K562 (cell line): ENCODE results near the gene OR1E1. TPM values are rescaled to one million over a fixed set of nuclear protein-coding genes. Genes with fewer than 3 reads are reported as not detected.

Experiments
- ATAC-seq: fragments of 200-7000 bp; cut with Tn5 transposase; 3 replicates; pipeline ENCODE4 v1.9.1; 2020; ENCODE audit warnings: moderate library complexity
- BruUV-seq: library from RNA; stranded (reverse); fragments of 400-500 nt; replicated peaks from 2 replicates; lab custom pipeline; 2021; lab: Mats Ljungman, UMichigan
- CTCF ChIA-PET: fragments of 300-600 bp; formaldehyde crosslinking; extraction: SDS; loops from one replicate; lab custom pipeline; 2021; ENCODE audit warnings: low intra/inter-chr PET ratio; lab: Yijun Ruan, JAX
- POLR2A ChIA-PET: fragments of 300-600, 350-650 bp; sonication (Branson Sonifier 250); formaldehyde crosslinking; extraction: SDS; loops from one replicate; lab custom pipeline; 2021; ENCODE audit warnings: antibody characterized with exemption, inconsistent platforms; lab: Yijun Ruan, JAX
- DNase-seq, 4 experiments: peaks; one replicate each; pipeline versions ENCODE4 v3.0.0 to v3.0.0-alpha.2; 2011 to 2018; ENCODE audit warnings: low spot score in 3 of 4, mixed read lengths in 3 of 4; ENCODE audit errors: extremely low read depth in 1 of 4
- FAIRE-seq: peaks from 2 replicates; lab custom pipeline; 2011; peaks lifted over from hg19 to GRCh38; lab: Jason Lieb, UNC
- H2AFZ ChIP-seq: 2 replicates; pipeline ENCODE4 v1.6.0; 2011; ENCODE audit warnings: low read depth, low read length, control low read depth, inconsistent platforms
- H3K27ac ChIP-seq: fragments of 200-600 bp; 3 replicates; pipeline ENCODE4 v1.8.0; 2011; ENCODE audit warnings: low read depth, mild to moderate bottlenecking, control low read depth, inconsistent platforms, low read length, moderate library complexity, mixed read lengths; ENCODE audit errors: extremely low read depth
- H3K27me3 ChIP-seq, 2 experiments: fragments of 300-600 bp in 1 of 2; 2 replicates in 1 of 2; 3 replicates in 1 of 2; pipeline versions ENCODE4 v1.6.0 to v1.8.0; 2011; ENCODE audit warnings: inconsistent platforms in 2 of 2, low read length in 2 of 2, mild to moderate bottlenecking in 1 of 2, mixed read lengths in 1 of 2, moderate library complexity in 1 of 2; ENCODE audit not compliant: control insufficient read depth in 2 of 2, insufficient read depth in 2 of 2
- H3K36me3 ChIP-seq: fragments of 300-600 bp; 3 replicates; pipeline ENCODE4 v1.8.0; 2011; ENCODE audit warnings: mild to moderate bottlenecking, low read length, inconsistent platforms; ENCODE audit not compliant: control insufficient read depth, insufficient read depth
- H3K4me1 ChIP-seq, 2 experiments: fragments of 200-600 bp in 1 of 2; replicated peaks in 1 of 2; 2 replicates in 1 of 2; 3 replicates in 1 of 2; pipeline versions ENCODE4 v1.5.1 to v1.8.0; 2011; ENCODE audit warnings: inconsistent platforms in 2 of 2, low read length in 2 of 2, mild to moderate bottlenecking in 1 of 2, mixed read lengths in 1 of 2, moderate library complexity in 1 of 2; ENCODE audit not compliant: control insufficient read depth in 2 of 2, insufficient read depth in 2 of 2
- H3K4me2 ChIP-seq: 2 replicates; pipeline ENCODE4 v1.6.1; 2011; ENCODE audit warnings: low read length, control low read depth, inconsistent platforms, mixed read lengths; ENCODE audit not compliant: insufficient read depth
- H3K4me3 ChIP-seq: fragments of 200-600 bp; sonication (generic), shearing (Covaris generic); 2 replicates; pipeline ENCODE4 v1.5.1; 2016; ENCODE audit warnings: control low read depth, inconsistent platforms
- H3K79me2 ChIP-seq: fragments of 200-600 bp; 3 replicates; pipeline ENCODE4 v1.8.0; 2011; ENCODE audit warnings: low read length, inconsistent platforms; ENCODE audit not compliant: control insufficient read depth, insufficient read depth
- H3K9ac ChIP-seq, 2 experiments: 2 replicates each; pipeline versions ENCODE4 v1.6.0 to v1.6.1; 2011; ENCODE audit warnings: low read depth in 2 of 2, low read length in 2 of 2, control low read depth in 1 of 2, inconsistent platforms in 1 of 2, mild to moderate bottlenecking in 1 of 2, mixed read lengths in 1 of 2; ENCODE audit not compliant: insufficient read depth in 1 of 2
- H3K9me1 ChIP-seq: one replicate; pipeline ENCODE4 v1.6.0; 2011; ENCODE audit warnings: inconsistent platforms, mild to moderate bottlenecking, low read length, moderate library complexity; ENCODE audit not compliant: control insufficient read depth, insufficient read depth
- H3K9me3 ChIP-seq: replicated peaks from 2 replicates; pipeline ENCODE4 v1.5.1; 2011; ENCODE audit warnings: low read depth, low read length, inconsistent platforms; ENCODE audit not compliant: control insufficient read depth, insufficient read depth
- H4K20me1 ChIP-seq: replicated peaks from 2 replicates; pipeline ENCODE4 v1.6.1; 2011; ENCODE audit warnings: low read length, inconsistent platforms, mixed read lengths; ENCODE audit not compliant: control insufficient read depth, insufficient read depth
- CBX5 ChIP-seq: IDR thresholded peaks from 2 replicates; pipeline ENCODE4 v1.6.1; 2014; ENCODE audit warnings: low read depth, borderline replicate concordance
- CEBPZ ChIP-seq: fragments of 150-350 bp; IDR thresholded peaks from 2 replicates; pipeline ENCODE4 v1.6.1; 2014; ENCODE audit warnings: low read depth, mild to moderate bottlenecking, low read length, borderline replicate concordance
- CREB1 ChIP-seq, 2 experiments: sonication (generic) in 1 of 2; formaldehyde crosslinking in 1 of 2; IDR thresholded peaks; 2 replicates each; pipeline versions ENCODE4 v1.6.1 to v1.8.0; 2012 to 2022; ENCODE audit warnings: inconsistent platforms in 1 of 2, mild to moderate bottlenecking in 1 of 2, missing genetic modification reagents in 1 of 2, moderate library complexity in 1 of 2
- DPF2 ChIP-seq: fragments of 450-650 bp; IDR thresholded peaks from 2 replicates; pipeline ENCODE4 v1.6.1; 2016
- HDAC6 ChIP-seq: IDR thresholded peaks from 2 replicates; pipeline ENCODE4 v1.6.1; 2012; ENCODE audit warnings: low read depth, mild to moderate bottlenecking, control low read depth, inconsistent platforms, low read length, moderate library complexity
- POLR3G ChIP-seq: IDR thresholded peaks from 2 replicates; pipeline ENCODE4 v1.6.1; 2011; ENCODE audit not compliant: insufficient read length, insufficient replicate concordance; ENCODE audit errors: extremely low read depth
- WGBS: fragments of 100-300 bp; shearing (Covaris generic); methylation state at CpG from one replicate; pipeline ENCODE4 v1.1.6; 2016; ENCODE audit warnings: low coverage, mixed read lengths; ENCODE audit not compliant: insufficient coverage; ENCODE audit errors: missing lambda C conversion rate; 5-methylcytosine and 5-hydroxymethylcytosine counted together
- in situ Hi-C: fragments of 300-500 bp; cut with MboI; formaldehyde crosslinking; loops from 4 replicates; pipeline ENCODE4 v1.15.0; 2018; ENCODE audit warnings: inconsistent platforms, mixed read lengths
- intact Hi-C: fragments of 100-400 bp; cut with micrococcal nuclease; formaldehyde crosslinking; loops from 2 replicates; pipeline ENCODE4 v1.14.2; 2022
- polyA plus RNA-seq, 8 experiments: library from polyadenylated mRNA; depleted of rRNA in 4 of 8; stranded (reverse) in 5 of 8; unstranded in 3 of 8; fragments of >200 nt; fragmentation: Nextera tagmentation in 2 of 8; fragmentation: Illumina TruSeq in 1 of 8; extraction: Ambion mirVana in 2 of 8; extraction: Trizol in 1 of 8; gene quantifications; 2 replicates each; pipeline versions ENCODE4 v1.2.1 to v1.2.3, GENCODE V29; 2011 to 2014; ENCODE audit warnings: inconsistent platforms in 1 of 8, missing spikeins in 1 of 8
- total RNA-seq, 7 experiments: library from RNA; depleted of rRNA in 6 of 7; stranded (reverse); fragments of >200 nt in 6 of 7; fragmentation: Illumina TruSeq in 2 of 7; extraction: Trizol in 2 of 7; gene quantifications; 2 replicates each; pipeline versions ENCODE4 v1.2.1 to v1.2.3, GENCODE V29; 2011 to 2021; ENCODE audit warnings: low replicate concordance in 1 of 7
- TF ChIP-seq, protein P1 (sequence below): fragments of 450-650 bp; conservative IDR thresholded peaks from 2 replicates; pipeline ENCODE4 v1.6.1; 2016; ENCODE audit warnings: missing genetic modification characterization, low read depth, mild to moderate bottlenecking, control low read depth, missing compliant biosample characterization
- TF ChIP-seq, protein P2 (sequence below): fragments of 450-650 bp; IDR thresholded peaks from 2 replicates; pipeline ENCODE4 v1.6.1; 2017; ENCODE audit warnings: antibody characterized with exemption, mild to moderate bottlenecking

Gene OR1E1
- total and polyA plus RNA-seq, 9 of the 15 experiments (the other 6 are each of a cell fraction or from before 2014, with no cell fraction given), result not detected

GRCh38 chr17:3381957-3382356, 16.3 kb downstream of the OR1E1 start:
- Histone ChIP-seq H3K4me1 (no peaks in the 10 kb centered on the region), H3K27ac (no peak overlapping the region), H4K20me1 (no peaks in the 10 kb centered on the region), H3K27me3 (peaks cover 0 to 5% of the 10 kb centered on the region in 2 experiments; a peak in 1 of 5 replicates), H3K9me1 (no peaks in the 10 kb centered on the region), H3K9me3 (no peaks in the 10 kb centered on the region), H3K9ac (no peak overlapping the region), H3K79me2 (no peaks in the 10 kb centered on the region), H3K4me2 (no peak overlapping the region), H2AFZ (no peak overlapping the region), H3K36me3 (no peaks in the 10 kb centered on the region), H3K4me3 (no peak overlapping the region)
- ChIA-PET POLR2A (no interaction called here), CTCF (no interaction called here)
- intact Hi-C loops (no loop called here), in situ Hi-C loops (no loop called here)
- TF ChIP-seq DPF2, result no peak
- TF ChIP-seq CEBPZ, result no peak
- TF ChIP-seq, protein P1, sequence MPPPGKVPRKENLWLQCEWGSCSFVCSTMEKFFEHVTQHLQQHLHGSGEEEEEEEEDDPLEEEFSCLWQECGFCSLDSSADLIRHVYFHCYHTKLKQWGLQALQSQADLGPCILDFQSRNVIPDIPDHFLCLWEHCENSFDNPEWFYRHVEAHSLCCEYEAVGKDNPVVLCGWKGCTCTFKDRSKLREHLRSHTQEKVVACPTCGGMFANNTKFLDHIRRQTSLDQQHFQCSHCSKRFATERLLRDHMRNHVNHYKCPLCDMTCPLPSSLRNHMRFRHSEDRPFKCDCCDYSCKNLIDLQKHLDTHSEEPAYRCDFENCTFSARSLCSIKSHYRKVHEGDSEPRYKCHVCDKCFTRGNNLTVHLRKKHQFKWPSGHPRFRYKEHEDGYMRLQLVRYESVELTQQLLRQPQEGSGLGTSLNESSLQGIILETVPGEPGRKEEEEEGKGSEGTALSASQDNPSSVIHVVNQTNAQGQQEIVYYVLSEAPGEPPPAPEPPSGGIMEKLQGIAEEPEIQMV (tag), result no peak
- TF ChIP-seq HDAC6, result no peak
- TF ChIP-seq, protein P2, sequence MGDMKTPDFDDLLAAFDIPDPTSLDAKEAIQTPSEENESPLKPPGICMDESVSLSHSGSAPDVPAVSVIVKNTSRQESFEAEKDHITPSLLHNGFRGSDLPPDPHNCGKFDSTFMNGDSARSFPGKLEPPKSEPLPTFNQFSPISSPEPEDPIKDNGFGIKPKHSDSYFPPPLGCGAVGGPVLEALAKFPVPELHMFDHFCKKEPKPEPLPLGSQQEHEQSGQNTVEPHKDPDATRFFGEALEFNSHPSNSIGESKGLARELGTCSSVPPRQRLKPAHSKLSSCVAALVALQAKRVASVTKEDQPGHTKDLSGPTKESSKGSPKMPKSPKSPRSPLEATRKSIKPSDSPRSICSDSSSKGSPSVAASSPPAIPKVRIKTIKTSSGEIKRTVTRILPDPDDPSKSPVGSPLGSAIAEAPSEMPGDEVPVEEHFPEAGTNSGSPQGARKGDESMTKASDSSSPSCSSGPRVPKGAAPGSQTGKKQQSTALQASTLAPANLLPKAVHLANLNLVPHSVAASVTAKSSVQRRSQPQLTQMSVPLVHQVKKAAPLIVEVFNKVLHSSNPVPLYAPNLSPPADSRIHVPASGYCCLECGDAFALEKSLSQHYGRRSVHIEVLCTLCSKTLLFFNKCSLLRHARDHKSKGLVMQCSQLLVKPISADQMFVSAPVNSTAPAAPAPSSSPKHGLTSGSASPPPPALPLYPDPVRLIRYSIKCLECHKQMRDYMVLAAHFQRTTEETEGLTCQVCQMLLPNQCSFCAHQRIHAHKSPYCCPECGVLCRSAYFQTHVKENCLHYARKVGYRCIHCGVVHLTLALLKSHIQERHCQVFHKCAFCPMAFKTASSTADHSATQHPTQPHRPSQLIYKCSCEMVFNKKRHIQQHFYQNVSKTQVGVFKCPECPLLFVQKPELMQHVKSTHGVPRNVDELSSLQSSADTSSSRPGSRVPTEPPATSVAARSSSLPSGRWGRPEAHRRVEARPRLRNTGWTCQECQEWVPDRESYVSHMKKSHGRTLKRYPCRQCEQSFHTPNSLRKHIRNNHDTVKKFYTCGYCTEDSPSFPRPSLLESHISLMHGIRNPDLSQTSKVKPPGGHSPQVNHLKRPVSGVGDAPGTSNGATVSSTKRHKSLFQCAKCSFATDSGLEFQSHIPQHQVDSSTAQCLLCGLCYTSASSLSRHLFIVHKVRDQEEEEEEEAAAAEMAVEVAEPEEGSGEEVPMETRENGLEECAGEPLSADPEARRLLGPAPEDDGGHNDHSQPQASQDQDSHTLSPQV, result no peak
- no peak for TF ChIP-seq CBX5
- TF ChIP-seq CREB1 (IDR thresholded peaks at IDR 0.05), result no peak
- TF ChIP-seq CREB1 (CRISPR knock-in tag; IDR thresholded peaks at IDR 0.05), result no peak
- no peak for TF ChIP-seq POLR3G
- BruUV-seq, result no TSS peak
- 0% methylated on average over 5 of the region's 5 CpGs for WGBS
- ATAC-seq, result no peak
- FAIRE-seq, result no peak
- DNase-seq, result no peak
